BLaER1 treated with 17β-estradiol and CSF1 and Interleukin-3, amounts not matched to agents 10 nM and 100 nM (cell line): ENCODE measurements around the gene ZNF423.
A peak's percentile ranks its signal among the peaks of the same experiment; 100 is the strongest.

ENCODE experiments used
- H3K27ac ChIP-seq, 11 experiments: shearing (Covaris generic); formaldehyde crosslinking; 2 replicates each; pipeline ENCODE4 v1.8.1; 2022
- H3K27me3 ChIP-seq, 11 experiments: shearing (Covaris generic); formaldehyde crosslinking; 2 replicates each; pipeline ENCODE4 v1.8.1; 2022
- H3K36me3 ChIP-seq, 11 experiments: shearing (Covaris generic); formaldehyde crosslinking; 2 replicates each; pipeline ENCODE4 v1.8.1; 2022
- H3K4me1 ChIP-seq, 10 experiments: shearing (Covaris generic); formaldehyde crosslinking; 2 replicates each; pipeline ENCODE4 v1.8.1; 2022
- H3K4me2 ChIP-seq, 11 experiments: shearing (Covaris generic); formaldehyde crosslinking; 2 replicates each; pipeline ENCODE4 v1.8.1; 2022
- H3K4me3 ChIP-seq, 10 experiments: shearing (Covaris generic); formaldehyde crosslinking; 2 replicates each; pipeline ENCODE4 v1.8.1; 2022
- H3K9ac ChIP-seq, 11 experiments: shearing (Covaris generic); formaldehyde crosslinking; 2 replicates each; pipeline ENCODE4 v1.8.1; 2022
- H3K9me3 ChIP-seq, 11 experiments: shearing (Covaris generic); formaldehyde crosslinking; replicated peaks in 1 of 11; 2 replicates each; pipeline ENCODE4 v1.8.1; 2022
- H4K20me1 ChIP-seq, 11 experiments: shearing (Covaris generic); formaldehyde crosslinking; 2 replicates each; pipeline ENCODE4 v1.8.1; 2022
- Cebpa-rat ChIP-seq, 11 experiments: shearing (Covaris generic); IDR thresholded peaks; 2 replicates each; pipeline ENCODE4 v1.8.1; 2022

Gene ZNF423

DNA sequence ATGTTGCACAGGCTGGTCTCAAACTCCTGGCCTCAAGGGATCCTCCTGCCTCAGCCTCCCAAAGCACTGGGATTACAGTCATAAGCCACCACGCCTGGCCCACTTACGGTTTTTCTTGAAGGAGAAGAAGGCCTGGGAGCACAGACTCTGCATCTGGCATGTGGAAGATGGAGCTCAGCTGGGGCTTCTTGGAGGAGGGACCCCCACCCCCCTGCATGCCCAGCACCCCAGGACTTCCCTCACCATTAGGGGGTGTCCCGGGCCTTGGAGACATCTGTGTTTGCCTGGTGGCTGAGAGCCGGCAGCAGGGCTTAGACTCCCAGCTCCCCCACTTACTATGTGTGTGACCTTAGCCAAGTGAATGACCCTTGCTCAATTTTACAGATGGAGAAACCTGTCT lies 204.7 kb downstream of the ZNF423 start:
- Histone ChIP-seq H4K20me1 (no peaks in the 10 kb centered on the region), H3K36me3 (peaks cover 0 to 27% (median 15%) of the 10 kb centered on the region in 11 experiments; a peak in 15 of 22 replicates), H3K4me2 (no peak overlapping the region), H3K9ac (no peak overlapping the region), H3K27ac (no peak overlapping the region), H3K9me3 (peaks cover 30 to 34% (median 31%) of the 10 kb centered on the region in 11 experiments), H3K4me1 (peaks cover 0 to 16% (median 12%) of the 10 kb centered on the region in 10 experiments; a peak in 7 of 20 replicates), H3K4me3 (no peak overlapping the region), H3K27me3 (no peaks in the 10 kb centered on the region)
- no peak for TF ChIP-seq Cebpa-rat (IDR thresholded peaks at IDR 0.05)

GRCh38 chr16:49650603-49651002 lies 205.3 kb downstream of the ZNF423 start:
- Histone ChIP-seq H3K4me2 (no peak overlapping the region), H3K27me3 (no peaks in the 10 kb centered on the region), H4K20me1 (no peaks in the 10 kb centered on the region), H3K9ac (no peak overlapping the region), H3K27ac (no peak overlapping the region), H3K4me3 (no peak overlapping the region), H3K9me3 (peaks cover 37 to 40% (median 38%) of the 10 kb centered on the region in 11 experiments), H3K4me1 (peaks cover 0 to 16% (median 12%) of the 10 kb centered on the region in 10 experiments; a peak in 7 of 20 replicates), H3K36me3 (peaks cover 0 to 33% (median 16%) of the 10 kb centered on the region in 11 experiments; a peak in 16 of 22 replicates)
- TF ChIP-seq Cebpa-rat (IDR thresholded peaks at IDR 0.05), result no peak

DNA sequence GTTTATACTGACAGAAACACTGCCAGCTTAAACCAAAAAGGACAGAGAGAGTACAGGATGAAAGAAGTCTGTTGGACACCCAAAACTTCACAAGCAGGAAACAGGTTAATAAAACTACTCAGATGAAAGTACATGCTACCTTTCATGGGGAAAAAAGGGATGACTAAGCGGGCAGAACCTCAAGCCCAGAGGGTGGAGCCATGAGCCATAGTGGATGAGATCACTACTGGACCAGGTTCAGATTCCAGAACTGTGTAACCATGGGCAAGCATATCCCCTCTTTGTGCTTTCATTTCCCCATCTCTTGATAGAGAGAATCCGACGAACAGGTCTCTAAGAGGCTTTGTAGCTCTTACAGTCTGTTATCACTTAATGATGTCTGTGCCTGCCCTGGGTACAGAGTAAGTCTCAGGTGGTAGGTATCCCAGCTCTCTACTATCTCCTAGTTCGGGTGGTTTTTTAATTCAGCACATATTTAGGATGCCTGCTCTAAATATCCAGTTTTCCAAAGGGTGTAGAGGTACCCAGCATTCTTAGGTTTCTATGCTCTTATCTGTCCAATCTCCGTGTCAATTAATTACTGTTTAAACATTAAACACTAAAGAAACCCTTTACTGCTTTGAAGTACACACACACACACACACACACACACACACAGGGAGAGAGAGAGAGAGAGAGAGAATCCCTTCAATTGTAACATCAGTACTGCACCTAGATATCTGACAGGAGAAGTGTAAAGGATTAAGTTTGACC lies 206.7 kb downstream of the ZNF423 start:
- no peak overlapping the region for H3K4me2 ChIP-seq
- H3K9ac ChIP-seq, result no peak overlapping the region
- peaks cover 0 to 18% (median 13%) of the 10 kb centered on the region in 10 experiments; a peak in 17 of 20 replicates for H3K4me1 ChIP-seq
- H3K4me3 ChIP-seq, result no peak overlapping the region
- no peaks in the 10 kb centered on the region for H3K27me3 ChIP-seq
- H3K36me3 ChIP-seq, result peaks cover 0 to 39% (median 16%) of the 10 kb centered on the region in 11 experiments; a peak in 16 of 22 replicates
- TF ChIP-seq Cebpa-rat (IDR thresholded peaks at IDR 0.05), result no peak
- H4K20me1 ChIP-seq, result no peaks in the 10 kb centered on the region
- H3K27ac ChIP-seq, result no peak overlapping the region
- H3K9me3 ChIP-seq, result peaks cover 43 to 50% (median 48%) of the 10 kb centered on the region in 11 experiments

GRCh38 chr16:49647673-49648072 lies 208.2 kb downstream of the ZNF423 start:
- no peak for TF ChIP-seq Cebpa-rat (IDR thresholded peaks at IDR 0.05)
- Histone ChIP-seq H3K4me2 (no peak overlapping the region), H3K27ac (no peak overlapping the region), H3K4me3 (no peak overlapping the region; a peak in 1 of 20 replicates), H3K9me3 (peaks cover 43 to 50% (median 48%) of the 10 kb centered on the region in 11 experiments), H4K20me1 (no peaks in the 10 kb centered on the region), H3K27me3 (no peaks in the 10 kb centered on the region), H3K9ac (no peak overlapping the region), H3K4me1 (peaks cover 0 to 23% (median 18%) of the 10 kb centered on the region in 10 experiments; a peak in 18 of 20 replicates), H3K36me3 (peaks cover 0 to 39% (median 16%) of the 10 kb centered on the region in 11 experiments; a peak in 16 of 22 replicates)

DNA sequence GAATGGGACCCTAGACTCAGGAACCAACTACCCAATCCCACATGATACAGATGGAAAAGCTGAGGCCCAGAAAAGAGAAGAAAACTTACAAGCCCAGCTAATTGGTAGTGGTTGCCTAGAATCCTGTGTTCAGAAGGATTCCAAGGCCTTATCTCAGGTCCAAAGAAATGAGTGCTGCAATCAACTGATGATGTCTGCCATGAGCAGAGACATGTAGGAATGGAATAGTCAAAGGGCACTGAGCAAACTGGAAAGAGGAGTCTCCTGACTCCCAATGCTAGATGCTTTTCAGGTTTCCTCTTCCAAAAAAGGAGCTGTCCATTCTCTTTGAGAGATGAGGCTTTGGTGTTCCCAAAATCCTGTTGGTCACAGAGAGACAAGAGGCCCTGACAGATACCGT lies 210.6 kb downstream of the ZNF423 start:
- TF ChIP-seq Cebpa-rat (IDR thresholded peaks at IDR 0.05), result no peak
- peaks cover 0 to 39% (median 16%) of the 10 kb centered on the region in 11 experiments; a peak in 16 of 22 replicates for H3K36me3 ChIP-seq
- H3K27me3 ChIP-seq, result peaks cover 0 to 8% (median 0%) of the 10 kb centered on the region in 11 experiments; a peak in 6 of 22 replicates
- no peak overlapping the region for H3K4me3 ChIP-seq
- H3K4me1 ChIP-seq, result peaks cover 9 to 41% (median 38%) of the 10 kb centered on the region in 10 experiments
- H3K9ac ChIP-seq, result no peak overlapping the region
- peaks cover 0 to 5% (median 0%) of the 10 kb centered on the region in 11 experiments; a peak in 3 of 22 replicates for H4K20me1 ChIP-seq
- H3K9me3 ChIP-seq, result peaks cover 43 to 50% (median 48%) of the 10 kb centered on the region in 11 experiments
- no peak overlapping the region for H3K4me2 ChIP-seq
- H3K27ac ChIP-seq, result no peak overlapping the region

GRCh38 chr16:49644145-49644463 lies 211.8 kb downstream of the ZNF423 start:
- no peak for TF ChIP-seq Cebpa-rat (IDR thresholded peaks at IDR 0.05)
- peak overlapping the region in 10 of 11 experiments; percentile 3 to 49 (median 40); a peak in 17 of 22 replicates for H3K4me2 ChIP-seq
- peaks cover 0 to 5% (median 0%) of the 10 kb centered on the region in 11 experiments; a peak in 4 of 22 replicates for H4K20me1 ChIP-seq
- no peak overlapping the region for H3K4me3 ChIP-seq
- peaks cover 0 to 39% (median 16%) of the 10 kb centered on the region in 11 experiments; a peak in 16 of 22 replicates for H3K36me3 ChIP-seq
- H3K27me3 ChIP-seq, result peaks cover 0 to 20% (median 0%) of the 10 kb centered on the region in 11 experiments; a peak in 6 of 22 replicates
- H3K27ac ChIP-seq, result 0 out of 22 replicates have a peak overlapping the region, but pooled peaks of 2 of the 11 experiments have one; percentile 21 to 25
- H3K9me3 ChIP-seq, result peaks cover 41 to 46% (median 45%) of the 10 kb centered on the region in 11 experiments
- peak overlapping the region in 2 of 11 experiments; percentile 15 to 40; a peak in 1 of 22 replicates for H3K9ac ChIP-seq
- peaks cover 17 to 53% (median 50%) of the 10 kb centered on the region in 10 experiments for H3K4me1 ChIP-seq

GRCh38 chr16:49643429-49644144 lies 212.3 kb downstream of the ZNF423 start:
- H3K27ac ChIP-seq, result peak overlapping the region in 2 of 11 experiments; percentile 21 to 25; a peak in 1 of 22 replicates
- H3K9me3 ChIP-seq, result peaks cover 36 to 41% (median 40%) of the 10 kb centered on the region in 11 experiments
- H3K9ac ChIP-seq, result peak overlapping the region in 2 of 11 experiments; percentile 15 to 40; a peak in 1 of 22 replicates

GRCh38 chr16:49641250-49641649 lies 214.7 kb downstream of the ZNF423 start:
- Histone ChIP-seq H3K27me3 (peaks cover 0 to 31% (median 0%) of the 10 kb centered on the region in 11 experiments; a peak in 6 of 22 replicates), H3K9ac (peak overlapping the region in 5 of 11 experiments; percentile 2 to 74 (median 67); a peak in 8 of 22 replicates), H3K27ac (peak overlapping the region in 6 of 11 experiments; percentile 2 to 78 (median 57); a peak in 10 of 22 replicates), H3K4me2 (peak overlapping the region; percentile 51 to 97 (median 90); a peak in 20 of 22 replicates), H4K20me1 (peaks cover 0 to 25% (median 0%) of the 10 kb centered on the region in 11 experiments; a peak in 4 of 22 replicates), H3K9me3 (peaks cover 13 to 21% (median 16%) of the 10 kb centered on the region in 11 experiments), H3K4me3 (peak overlapping the region in 3 of 10 experiments; percentile 1 to 52 (median 40); a peak in 2 of 20 replicates), H3K4me1 (peaks cover 23 to 82% (median 78%) of the 10 kb centered on the region in 10 experiments), H3K36me3 (peaks cover 0 to 33% (median 28%) of the 10 kb centered on the region in 11 experiments; a peak in 17 of 22 replicates)
- no peak for TF ChIP-seq Cebpa-rat (IDR thresholded peaks at IDR 0.05)

More at GRCh38 chr16:49643429-49644144, 212.3 kb downstream of the ZNF423 start:
- no peak for TF ChIP-seq Cebpa-rat (IDR thresholded peaks at IDR 0.05)
- Histone ChIP-seq H3K4me1 (peaks cover 19 to 58% (median 55%) of the 10 kb centered on the region in 10 experiments), H3K27me3 (peaks cover 0 to 25% (median 0%) of the 10 kb centered on the region in 11 experiments; a peak in 6 of 22 replicates), H3K4me3 (no peak overlapping the region), H3K36me3 (peaks cover 0 to 35% (median 16%) of the 10 kb centered on the region in 11 experiments; a peak in 16 of 22 replicates), H3K4me2 (peak overlapping the region in 10 of 11 experiments; percentile 3 to 49 (median 40); a peak in 17 of 22 replicates), H4K20me1 (peaks cover 0 to 5% (median 0%) of the 10 kb centered on the region in 11 experiments; a peak in 4 of 22 replicates)
